KMS-11 (cell line): ENCODE results near the gene RPS6KA3.

Source experiments
- H2AFZ ChIP-seq: fragments of 200-600 bp; sonication (generic); 2 replicates; pipeline ENCODE4 v1.6.1; 2016; ENCODE audit warnings: antibody characterized with exemption, mixed run types, low read depth
- H3K27ac ChIP-seq: fragments of 200-600 bp; sonication (generic); 2 replicates; pipeline ENCODE4 v1.6.1; 2016; ENCODE audit warnings: mild to moderate bottlenecking, mixed run types
- H3K27me3 ChIP-seq: fragments of 200-600 bp; sonication (generic); 2 replicates; pipeline ENCODE4 v1.6.1; 2017; ENCODE audit warnings: mild to moderate bottlenecking, low read depth, mixed run types, moderate library complexity; ENCODE audit not compliant: insufficient read depth
- H3K36me3 ChIP-seq: fragments of 200-600 bp; sonication (generic); 2 replicates; pipeline ENCODE4 v1.6.1; 2017; ENCODE audit warnings: mild to moderate bottlenecking, mixed run types; ENCODE audit not compliant: insufficient read depth
- H3K4me1 ChIP-seq: fragments of 200-600 bp; sonication (generic); 2 replicates; pipeline ENCODE4 v1.6.1; 2016; ENCODE audit warnings: mild to moderate bottlenecking, low read depth, mixed run types; ENCODE audit not compliant: poor library complexity, severe bottlenecking
- H3K4me2 ChIP-seq: fragments of 200-600 bp; sonication (generic); 2 replicates; pipeline ENCODE4 v1.7.0; 2016; ENCODE audit warnings: mild to moderate bottlenecking, mixed run types
- H3K4me3 ChIP-seq: fragments of 200-600 bp; sonication (generic); IDR thresholded peaks from 2 replicates; pipeline ENCODE4 v1.6.1; 2017; ENCODE audit warnings: low read depth, low read length, mixed read lengths; ENCODE audit not compliant: insufficient read depth
- H3K79me2 ChIP-seq: fragments of 200-600 bp; sonication (generic); 2 replicates; pipeline ENCODE4 v1.6.1; 2016; ENCODE audit warnings: low read depth, mixed run types; ENCODE audit not compliant: insufficient read depth
- H3K9ac ChIP-seq: fragments of 200-600 bp; sonication (generic); 2 replicates; pipeline ENCODE4 v1.6.1; 2016; ENCODE audit warnings: mild to moderate bottlenecking, mixed run types
- H4K20me1 ChIP-seq: fragments of 200-600 bp; sonication (generic); 2 replicates; pipeline ENCODE4 v1.6.1; 2016; ENCODE audit warnings: mild to moderate bottlenecking, mixed run types; ENCODE audit not compliant: insufficient read depth
- CTCF ChIP-seq: fragments of 200-600 bp; sonication (generic); conservative IDR thresholded peaks from 2 replicates; pipeline ENCODE4 v1.6.1; 2017; ENCODE audit warnings: low read depth, mild to moderate bottlenecking, antibody characterized with exemption, low read length, moderate library complexity, mixed read lengths

RPS6KA3 gene

GRCh38 chrX:20147561-20147960 is 119.1 kb downstream of the RPS6KA3 start:
- no peak overlapping the region for H2AFZ ChIP-seq
- no peaks in the 10 kb centered on the region for H4K20me1 ChIP-seq
- no peak overlapping the region for H3K4me3 ChIP-seq
- no peak for TF ChIP-seq CTCF
- H3K4me2 ChIP-seq: no peak overlapping the region
- H3K79me2 ChIP-seq: no peaks in the 10 kb centered on the region
- H3K4me1 ChIP-seq: peaks cover 14% of the 10 kb centered on the region
- H3K9ac ChIP-seq: no peak overlapping the region
- H3K27ac ChIP-seq: no peak overlapping the region
- no peaks in the 10 kb centered on the region for H3K36me3 ChIP-seq
- no peaks in the 10 kb centered on the region for H3K27me3 ChIP-seq

- peaks cover 20% of the 10 kb centered on the region for H3K79me2 ChIP-seq
- H2AFZ ChIP-seq: no peak overlapping the region
- H3K4me3 ChIP-seq: no peak overlapping the region
- H3K4me1 ChIP-seq: peaks cover 24% of the 10 kb centered on the region
- H4K20me1 ChIP-seq: peaks cover 12% of the 10 kb centered on the region; the same call in 1 of the 2 replicates
- no peak overlapping the region for H3K9ac ChIP-seq
- H3K27me3 ChIP-seq: no peaks in the 10 kb centered on the region
- no peak overlapping the region for H3K27ac ChIP-seq
- no peak overlapping the region for H3K4me2 ChIP-seq
- no peaks in the 10 kb centered on the region for H3K36me3 ChIP-seq
- no peak for TF ChIP-seq CTCF
Observed at GRCh38 chrX:20144491-20144890, 122.2 kb downstream of the RPS6KA3 start.

GRCh38 chrX:20143561-20143960 is 123.1 kb downstream of the RPS6KA3 start:
- Histone ChIP-seq H3K27ac (no peak overlapping the region), H2AFZ (no peak overlapping the region), H3K79me2 (peaks cover 29% of the 10 kb centered on the region), H3K9ac (no peak overlapping the region), H3K4me2 (no peak overlapping the region), H3K36me3 (no peaks in the 10 kb centered on the region), H3K27me3 (no peaks in the 10 kb centered on the region), H3K4me1 (peaks cover 33% of the 10 kb centered on the region), H3K4me3 (no peak overlapping the region), H4K20me1 (peaks cover 16% of the 10 kb centered on the region)
- no peak for TF ChIP-seq CTCF

GRCh38 chrX:20143111-20143510 is 123.6 kb downstream of the RPS6KA3 start:
- Histone ChIP-seq H3K27me3 (no peaks in the 10 kb centered on the region), H3K9ac (no peak overlapping the region), H3K36me3 (no peaks in the 10 kb centered on the region), H3K4me2 (no peak overlapping the region), H3K4me3 (no peak overlapping the region), H2AFZ (no peak overlapping the region), H3K27ac (no peak overlapping the region), H4K20me1 (peaks cover 16% of the 10 kb centered on the region), H3K79me2 (peaks cover 33% of the 10 kb centered on the region), H3K4me1 (peaks cover 38% of the 10 kb centered on the region)
- TF ChIP-seq CTCF: no peak
